Astrocyte (in vitro differentiated cells and primary cell): Measurements from ENCODE around the gene ARMH4.

Experiments used
- EZH2 ChIP-seq: IDR thresholded peaks from 2 replicates; pipeline ENCODE4 v1.6.1; 2012; ENCODE audit warnings: mild to moderate bottlenecking, low read length, inconsistent platforms; ENCODE audit not compliant: insufficient read depth
- TF ChIP-seq, protein P1 (sequence below): IDR thresholded peaks from 2 replicates; pipeline ENCODE4 v1.5.1; 2011; ENCODE audit warnings: low read depth, mild to moderate bottlenecking, inconsistent platforms, low read length, moderate library complexity; ENCODE audit not compliant: insufficient read depth

DNA sequence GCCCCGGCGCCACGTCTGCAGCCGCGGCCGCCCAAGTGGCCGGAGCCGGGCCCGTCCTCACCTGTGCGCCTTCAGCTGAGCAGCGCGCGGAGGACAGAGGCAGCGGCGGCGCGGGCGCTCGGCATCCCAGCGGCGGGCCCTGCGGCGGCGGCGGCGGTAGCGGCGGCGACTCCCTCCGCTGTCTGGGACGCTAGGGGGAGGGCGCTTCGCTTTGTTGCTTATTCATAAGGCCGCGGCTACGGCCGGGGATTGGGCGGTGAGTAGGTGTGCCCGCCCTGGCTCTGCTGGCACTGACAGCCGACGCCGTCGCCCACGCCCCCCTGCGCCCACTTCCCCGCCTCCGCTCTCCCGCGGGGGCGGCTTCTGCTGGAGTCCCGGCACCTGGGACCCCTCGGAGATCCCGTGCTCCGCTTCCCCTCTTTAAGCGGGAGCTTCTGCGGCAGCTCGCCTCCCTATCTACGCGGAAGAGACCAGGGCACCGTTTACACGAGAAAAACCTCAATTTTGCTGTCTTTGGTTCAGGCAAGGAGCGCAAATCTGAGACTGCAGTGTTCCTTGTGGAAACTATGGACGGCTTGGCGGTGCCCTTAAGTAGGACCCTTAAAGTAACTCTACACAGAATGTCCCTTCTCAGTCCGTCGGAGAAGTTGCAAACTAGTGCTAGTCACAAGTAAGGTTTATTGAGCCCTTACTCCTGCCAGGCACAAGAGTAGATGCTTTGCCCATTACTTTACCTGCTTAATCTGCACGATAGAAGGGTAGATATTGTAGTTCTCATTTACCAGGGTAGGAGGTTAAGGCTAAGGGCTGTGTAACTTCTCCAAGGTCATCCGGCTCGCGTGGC is at the start of gene ARMH4:
- TF ChIP-seq, protein P1, sequence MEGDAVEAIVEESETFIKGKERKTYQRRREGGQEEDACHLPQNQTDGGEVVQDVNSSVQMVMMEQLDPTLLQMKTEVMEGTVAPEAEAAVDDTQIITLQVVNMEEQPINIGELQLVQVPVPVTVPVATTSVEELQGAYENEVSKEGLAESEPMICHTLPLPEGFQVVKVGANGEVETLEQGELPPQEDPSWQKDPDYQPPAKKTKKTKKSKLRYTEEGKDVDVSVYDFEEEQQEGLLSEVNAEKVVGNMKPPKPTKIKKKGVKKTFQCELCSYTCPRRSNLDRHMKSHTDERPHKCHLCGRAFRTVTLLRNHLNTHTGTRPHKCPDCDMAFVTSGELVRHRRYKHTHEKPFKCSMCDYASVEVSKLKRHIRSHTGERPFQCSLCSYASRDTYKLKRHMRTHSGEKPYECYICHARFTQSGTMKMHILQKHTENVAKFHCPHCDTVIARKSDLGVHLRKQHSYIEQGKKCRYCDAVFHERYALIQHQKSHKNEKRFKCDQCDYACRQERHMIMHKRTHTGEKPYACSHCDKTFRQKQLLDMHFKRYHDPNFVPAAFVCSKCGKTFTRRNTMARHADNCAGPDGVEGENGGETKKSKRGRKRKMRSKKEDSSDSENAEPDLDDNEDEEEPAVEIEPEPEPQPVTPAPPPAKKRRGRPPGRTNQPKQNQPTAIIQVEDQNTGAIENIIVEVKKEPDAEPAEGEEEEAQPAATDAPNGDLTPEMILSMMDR = no peak
- no peak for TF ChIP-seq EZH2
